NCI-H2029 treated with DMSO at 0.1 percent for 48 hours (cell line): Measurements from ENCODE around the gene SUPT3H.

Experiments used
- DNase-seq: peaks from one replicate; lab custom pipeline; 2025; lab: John Stamatoyannopoulos, UW

The SUPT3H gene

GRCh38 chr6:44785130-44785529 lies 592.6 kb downstream of the SUPT3H start:
- DNase-seq, result no peak

GRCh38 chr6:44784195-44784594 lies 593.5 kb downstream of the SUPT3H start:
- DNase-seq, result no peak

- no peak for DNase-seq
Measured at GRCh38 chr6:44782892-44783291, 594.8 kb downstream of the SUPT3H start.

GRCh38 chr6:44781912-44782597 lies 595.7 kb downstream of the SUPT3H start:
- no peak for DNase-seq

- DNase-seq, result no peak
Measured at GRCh38 chr6:44780161-44780560, 597.6 kb downstream of the SUPT3H start.

GRCh38 chr6:44779130-44779826 lies 598.5 kb downstream of the SUPT3H start:
- no peak for DNase-seq
